ENCODE data around the gene KCNE1.

Gene KCNE1

DNA sequence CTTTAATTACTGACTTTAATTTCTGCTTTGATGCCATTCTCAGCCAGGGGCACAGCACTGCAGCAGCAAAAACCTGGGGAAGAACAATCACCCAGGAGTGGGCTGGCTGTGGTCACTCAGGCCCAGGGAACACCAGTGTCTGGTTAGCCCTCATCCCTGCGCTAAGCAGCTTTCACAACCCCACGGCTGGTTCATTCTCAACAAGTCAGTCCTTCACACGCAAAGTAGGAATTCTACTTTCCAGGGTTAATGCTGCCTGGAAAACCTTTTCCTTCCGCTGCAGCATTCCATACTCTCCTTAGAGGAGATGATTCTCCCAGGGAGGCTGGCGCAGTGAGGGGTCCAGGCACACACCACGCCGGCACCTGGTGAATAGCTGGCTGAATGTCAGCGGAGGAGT, 24.3 kb upstream of the KCNE1 start:
- DNase-seq (ENCODE audit: low read depth, low spot score) = no peak

- DNase-seq (ENCODE audit: low read depth, low spot score) = no peak
Measured at GRCh38 chr21:34535886-34536285, 23.9 kb upstream of the KCNE1 start.

DNA sequence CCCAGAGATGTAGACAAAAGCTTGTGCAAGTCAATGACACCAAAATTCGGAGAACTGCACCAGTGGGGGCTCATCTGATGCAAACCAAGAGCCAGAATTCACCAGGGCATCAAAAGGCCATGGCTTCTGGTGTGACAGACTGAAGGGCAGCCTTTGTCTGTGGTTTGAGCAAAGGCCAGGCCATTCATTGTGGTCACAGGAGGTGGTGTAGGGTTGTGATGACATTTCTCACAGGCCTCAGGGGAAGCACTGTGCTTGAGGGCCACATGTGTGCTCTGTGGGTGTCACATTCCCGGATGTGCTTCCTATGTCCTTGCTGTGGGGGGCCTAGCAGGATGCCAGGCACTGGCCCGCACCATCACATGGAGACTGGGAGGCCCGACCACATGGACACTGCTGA, 22.5 kb upstream of the KCNE1 start:
- DNase-seq (ENCODE audit: low read depth, low spot score) = no peak

DNA sequence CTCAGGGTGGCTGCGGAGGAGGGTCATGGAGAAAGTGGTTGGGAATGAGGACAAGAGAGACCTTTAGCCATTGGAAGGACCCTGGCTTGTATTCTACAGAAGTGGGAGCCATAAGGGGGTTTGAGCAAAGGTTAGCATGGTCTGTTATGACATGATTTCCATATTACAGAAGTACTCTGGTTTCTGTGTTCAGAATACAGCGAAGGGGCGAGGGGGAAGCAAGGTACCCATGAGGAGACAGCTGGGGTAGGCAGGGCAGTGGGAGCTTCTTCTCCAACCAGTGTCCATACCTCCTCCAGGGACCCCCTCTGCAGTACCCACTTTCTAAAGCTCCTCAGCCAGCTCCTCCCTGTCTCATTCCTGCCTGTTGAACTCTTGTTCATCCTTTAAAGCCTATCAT, 21.9 kb upstream of the KCNE1 start:
- no peak for DNase-seq (ENCODE audit: low read depth, low spot score)

DNA sequence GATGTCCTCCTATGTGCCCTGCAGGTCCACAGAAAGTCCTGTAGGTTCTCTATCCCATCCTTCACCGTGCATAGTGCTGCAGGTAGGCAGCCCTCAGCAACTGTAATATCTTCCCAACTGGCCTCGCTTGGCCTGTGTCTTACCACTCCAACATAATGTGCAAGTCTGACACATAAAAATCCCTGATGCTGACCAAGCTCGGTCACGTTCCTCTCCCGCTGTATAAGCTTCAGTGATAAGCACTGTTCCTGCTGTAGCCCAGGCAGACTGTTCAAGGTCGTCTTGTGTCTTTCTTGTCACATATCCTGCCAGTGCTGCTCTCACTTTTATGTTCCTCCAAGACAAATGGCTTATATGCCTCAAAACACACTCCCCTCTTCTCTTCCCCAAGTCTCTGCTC, 19.4 kb upstream of the KCNE1 start:
- no peak for DNase-seq (ENCODE audit: low read depth, low spot score)

DNA sequence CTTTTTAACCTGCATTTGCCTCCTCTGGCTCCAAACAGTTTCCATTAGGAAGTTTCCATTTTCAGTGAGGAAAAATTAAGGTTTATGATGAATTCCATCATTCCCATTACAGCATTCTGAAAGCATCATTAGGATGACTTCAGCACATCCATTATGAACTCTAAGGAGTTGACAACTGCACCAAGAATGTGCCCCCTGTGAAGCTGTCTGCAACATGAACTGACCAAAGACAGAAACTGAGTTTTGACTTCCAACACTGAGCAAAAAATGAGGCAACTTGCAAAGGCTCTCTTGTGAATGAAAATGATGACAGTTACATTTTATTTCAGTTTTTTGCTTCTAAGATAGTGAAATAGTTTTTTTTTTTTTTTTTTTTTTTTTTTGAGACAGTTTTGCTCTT, 18.3 kb upstream of the KCNE1 start:
- no peak for DNase-seq (ENCODE audit: low read depth, low spot score)

- no peak for DNase-seq (ENCODE audit: low read depth, low spot score)
Measured at GRCh38 chr21:34528131-34528561, 16.1 kb upstream of the KCNE1 start.

GRCh38 chr21:34526618-34527290, 14.7 kb upstream of the KCNE1 start:
- peak; percentile 97 for DNase-seq (ENCODE audit: low read depth, low spot score)

- DNase-seq (ENCODE audit: low read depth, low spot score) = no peak
Measured at GRCh38 chr21:34526241-34526617, 14.2 kb upstream of the KCNE1 start.

- DNase-seq (ENCODE audit: low read depth, low spot score) = peak; percentile 24
Measured at GRCh38 chr21:34524646-34525601, 12.9 kb upstream of the KCNE1 start.

GRCh38 chr21:34523019-34523555, 11.1 kb upstream of the KCNE1 start:
- no peak for DNase-seq (ENCODE audit: low read depth, low spot score)

DNA sequence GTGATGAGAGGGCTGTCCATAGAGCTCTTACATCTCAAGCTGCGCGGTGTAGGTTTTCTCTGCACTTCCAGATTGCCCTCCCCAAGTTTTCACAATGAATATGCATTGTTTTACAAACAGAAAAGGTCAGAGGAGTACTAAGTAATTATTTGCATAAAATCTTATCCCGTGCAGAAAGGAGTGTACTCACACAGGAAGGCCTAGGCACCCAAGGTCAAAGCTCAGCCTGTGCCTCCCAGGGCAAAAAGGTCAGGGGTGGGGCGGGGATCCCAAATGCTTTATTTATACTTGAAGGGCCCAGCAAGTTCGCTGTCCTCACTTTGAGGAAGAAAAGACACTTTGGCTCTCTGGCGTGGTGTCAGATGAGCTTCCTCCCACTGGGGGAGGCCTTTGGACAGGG, 10.3 kb upstream of the KCNE1 start:
- DNase-seq (ENCODE audit: low read depth, low spot score) = no peak

GRCh38 chr21:34521561-34521960, 9.6 kb upstream of the KCNE1 start:
- DNase-seq (ENCODE audit: low read depth, low spot score) = no peak

GRCh38 chr21:34520764-34521508, 8.9 kb upstream of the KCNE1 start:
- no peak for DNase-seq (ENCODE audit: low read depth, low spot score)

DNA sequence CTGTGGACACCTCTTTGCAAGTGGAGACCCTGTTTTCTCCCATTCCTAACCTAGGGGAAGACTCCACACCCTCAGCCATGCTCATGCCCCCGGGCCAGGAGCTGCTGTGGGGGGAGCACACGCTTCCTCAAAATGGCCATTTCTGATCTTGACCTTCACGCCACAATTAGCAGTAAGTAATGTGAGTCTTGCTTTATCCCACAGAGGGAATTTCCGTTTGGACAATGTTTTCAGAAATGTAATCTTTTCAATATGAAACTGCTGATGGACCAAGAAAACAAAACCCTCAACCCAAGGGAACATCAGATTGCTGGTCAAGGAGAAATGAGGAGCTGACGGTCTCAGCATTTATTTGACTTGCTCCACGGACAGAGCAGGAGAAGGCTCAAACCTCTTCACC, 8.3 kb upstream of the KCNE1 start:
- no peak for DNase-seq (ENCODE audit: low read depth, low spot score)

GRCh38 chr21:34519694-34520093, 7.7 kb upstream of the KCNE1 start:
- no peak for DNase-seq (ENCODE audit: low read depth, low spot score)

- DNase-seq (ENCODE audit: low read depth, low spot score) = no peak
Measured at GRCh38 chr21:34519016-34519415, 7.0 kb upstream of the KCNE1 start.

- no peak for DNase-seq (ENCODE audit: low read depth, low spot score)
Measured at GRCh38 chr21:34518301-34518700, 6.3 kb upstream of the KCNE1 start.

DNA sequence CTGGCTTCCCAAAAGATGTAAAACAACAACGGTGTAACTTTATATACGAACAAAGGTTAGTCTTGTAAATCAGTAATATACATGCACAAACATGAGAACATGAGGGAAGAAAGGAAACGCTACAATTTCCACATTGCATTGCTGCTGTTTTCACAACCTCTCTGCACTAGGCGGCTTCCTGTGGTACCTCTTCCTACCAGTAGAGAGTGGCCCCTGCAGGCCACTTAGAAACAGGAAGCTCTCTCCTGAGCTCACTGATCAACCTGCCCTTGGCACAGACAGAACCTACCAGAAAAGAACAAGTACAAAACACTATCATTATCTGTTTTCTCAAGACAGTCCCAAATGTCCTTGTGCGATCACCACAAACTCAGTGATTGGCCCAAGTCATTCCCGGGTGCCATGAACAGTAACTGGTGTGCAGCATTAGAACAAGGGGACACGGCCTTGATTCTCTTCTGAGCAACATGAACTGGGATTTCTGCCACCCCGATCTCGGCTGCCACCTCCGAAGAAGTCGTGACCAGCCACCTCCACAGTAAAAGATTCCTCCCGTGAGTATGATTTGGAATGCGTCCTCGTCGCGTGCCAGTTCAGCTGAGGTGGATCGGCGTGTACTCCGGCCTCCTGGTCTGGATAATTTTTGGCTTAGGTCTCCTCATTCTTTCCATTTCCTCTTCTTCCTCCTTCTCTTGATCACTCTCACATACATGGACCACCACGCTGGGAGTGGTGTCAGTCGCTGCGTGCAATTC, 5.7 kb upstream of the KCNE1 start:
- no peak for DNase-seq (ENCODE audit: low read depth, low spot score)

DNA sequence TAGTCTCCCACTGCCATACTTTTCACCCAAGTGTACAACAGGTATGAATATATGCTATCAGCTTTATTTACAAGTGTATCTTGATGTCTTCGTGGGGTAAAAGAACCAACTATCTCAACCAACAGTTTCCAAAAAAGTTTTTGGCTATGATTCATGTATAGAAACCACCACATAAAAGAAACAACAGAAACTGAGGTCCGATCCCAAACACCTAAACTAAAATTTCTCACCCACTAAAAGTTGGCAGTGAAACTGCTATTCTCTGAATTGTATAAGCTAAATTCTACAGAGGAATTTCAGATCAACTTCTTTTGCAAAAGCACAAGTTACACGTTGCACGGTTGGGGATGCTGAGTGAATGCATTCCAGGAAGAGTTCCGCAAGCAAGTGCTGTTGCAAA, 5.0 kb upstream of the KCNE1 start:
- DNase-seq (ENCODE audit: low read depth, low spot score) = no peak

GRCh38 chr21:34514576-34515115, 2.6 kb upstream of the KCNE1 start:
- no peak for DNase-seq (ENCODE audit: low read depth, low spot score)

Data from smooth muscle cell of the brain vasculature (primary cell).